Lung (tissue), 12 donors: ENCODE results near the gene DHODH. TPM values are rescaled to one million over a fixed set of nuclear protein-coding genes. Genes with fewer than 3 reads are reported as not detected.

Source experiments
- ATAC-seq: fragments of 200-7000 bp; cut with Tn5 transposase; one replicate; pipeline ENCODE4 v1.9.1; 2020; ENCODE audit warnings: moderate number of reproducible peaks; ENCODE audit not compliant: insufficient read depth, low FRiP score
- DNase-seq, 3 donors: peaks; one replicate each; pipeline ENCODE4 v3.0.0-alpha.2; 2013 to 2017
- H3K27ac ChIP-seq, 2 donors: one replicate each; pipeline ENCODE4 v1.5.1; 2013; ENCODE audit warnings: mild to moderate bottlenecking in 2 of 2, moderate library complexity in 2 of 2, control low read depth in 1 of 2, inconsistent platforms in 1 of 2, low read depth in 1 of 2, low read length in 1 of 2
- H3K27me3 ChIP-seq, 3 donors: one replicate each; pipeline ENCODE4 v1.5.1; 2013; ENCODE audit warnings: low read length in 2 of 3; ENCODE audit not compliant: control insufficient read depth in 3 of 3, insufficient read depth in 3 of 3
- H3K36me3 ChIP-seq, 4 donors: one replicate each; pipeline ENCODE4 v1.5.1; 2013; ENCODE audit warnings: low read length in 4 of 4, mild to moderate bottlenecking in 1 of 4, moderate library complexity in 1 of 4; ENCODE audit not compliant: control insufficient read depth in 4 of 4, insufficient read depth in 4 of 4
- H3K4me1 ChIP-seq, 5 donors: one replicate each; pipeline ENCODE4 v1.5.1; 2013; ENCODE audit warnings: low read length in 5 of 5, mild to moderate bottlenecking in 2 of 5, moderate library complexity in 1 of 5; ENCODE audit not compliant: control insufficient read depth in 5 of 5, insufficient read depth in 5 of 5
- H3K4me3 ChIP-seq: one replicate; pipeline ENCODE4 v1.5.1; 2013; ENCODE audit warnings: mild to moderate bottlenecking, control low read depth, moderate library complexity
- H3K9ac ChIP-seq, 2 donors: one replicate each; pipeline ENCODE4 v1.5.1; 2013; ENCODE audit warnings: low read length in 2 of 2, control low read depth in 1 of 2; ENCODE audit not compliant: insufficient read depth in 1 of 2
- H3K9me3 ChIP-seq, 4 donors: one replicate each; pipeline ENCODE4 v1.5.1; 2013; ENCODE audit warnings: low read length in 3 of 4, mild to moderate bottlenecking in 1 of 4, moderate library complexity in 1 of 4; ENCODE audit not compliant: control insufficient read depth in 4 of 4, insufficient read depth in 3 of 4
- CTCF ChIP-seq: IDR thresholded peaks from 2 replicates; pipeline ENCODE4 v1.5.1; 2012; ENCODE audit warnings: mild to moderate bottlenecking; ENCODE audit errors: control extremely low read depth, extremely low read depth
- WGBS, 2 donors: extraction: QIAGEN DNeasy Blood & Tissue Kit; methylation state at CpG; one replicate each; pipeline ENCODE4 v1.1.7; 2013; 5-methylcytosine and 5-hydroxymethylcytosine counted together
- polyA plus RNA-seq, 2 donors: library from polyadenylated mRNA; stranded (reverse); fragments of 200-250 nt; gene quantifications; one replicate each; pipeline ENCODE4 v1.2.1, GENCODE V29; 2013
- total RNA-seq, 2 donors: library from RNA; depleted of rRNA in 1 of 2; stranded (reverse); fragments of >200 nt in 1 of 2; gene quantifications; one replicate each; pipeline ENCODE4 v1.2.1, GENCODE V29; 2014 to 2021
- donor health status: control.
- donor health status: control.
- donor health status: Bipolar disorder and iron deficiency.
- donor health status: healthy.
- donor health status: DM: yes; HTN: yes; CAD: no.

DHODH gene
- total and polyA plus RNA-seq, 4 donors, result 8.4 to 14.0 (median 10.1) TPM

- Histone ChIP-seq H3K27ac (peak overlapping the region in 1 of 2 donors; percentile 69), H3K36me3 (peaks cover 3 to 12% (median 12%) of the 10 kb centered on the region in 4 donors), H3K4me1 (peaks cover 0 to 13% (median 0%) of the 10 kb centered on the region in 5 donors), H3K9me3 (no peaks in the 10 kb centered on the region), H3K27me3 (no peaks in the 10 kb centered on the region), H3K4me3 (no peak overlapping the region), H3K9ac (no peak overlapping the region)
- TF ChIP-seq CTCF, result no peak
- 89 to 92% methylated on average over 8 of the region's 8 CpGs for WGBS, 2 donors
- DNase-seq, result no peak
- ATAC-seq, result no peak
Measured at GRCh38 chr16:72014675-72015074, 6.1 kb downstream of the DHODH start.

- Histone ChIP-seq H3K27ac (no peak overlapping the region), H3K36me3 (peaks cover 3 to 12% (median 12%) of the 10 kb centered on the region in 4 donors), H3K9ac (no peak overlapping the region)
Measured at GRCh38 chr16:72015124-72015523, 6.6 kb downstream of the DHODH start.

GRCh38 chr16:72018470-72018869 is 9.9 kb downstream of the DHODH start:
- no peaks in the 10 kb centered on the region for H3K27me3 ChIP-seq
- ATAC-seq, result no peak
- 93 to 95% methylated on average over 9 of the region's 9 CpGs for WGBS, 2 donors
- no peak for DNase-seq
- H3K36me3 ChIP-seq, result peaks cover 4 to 26% (median 16%) of the 10 kb centered on the region in 4 donors
- TF ChIP-seq CTCF, result no peak
- H3K4me1 ChIP-seq, result peaks cover 0 to 13% (median 0%) of the 10 kb centered on the region in 5 donors
- H3K4me3 ChIP-seq, result no peak overlapping the region
- peak overlapping the region in 1 of 2 donors; percentile 27 for H3K27ac ChIP-seq
- H3K9me3 ChIP-seq, result no peaks in the 10 kb centered on the region
- H3K9ac ChIP-seq, result no peak overlapping the region

More at GRCh38 chr16:72015124-72015523, 6.6 kb downstream of the DHODH start:
- 84 to 86% methylated on average over 3 of the region's 3 CpGs for WGBS, 2 donors
- Histone ChIP-seq H3K27me3 (no peaks in the 10 kb centered on the region), H3K4me3 (no peak overlapping the region), H3K4me1 (peaks cover 0 to 13% (median 0%) of the 10 kb centered on the region in 5 donors), H3K9me3 (no peaks in the 10 kb centered on the region)
- no peak for TF ChIP-seq CTCF
- ATAC-seq (no peak), DNase-seq (no peak)

GRCh38 chr16:72021043-72021442 is 12.5 kb downstream of the DHODH start:
- no peak overlapping the region for H3K4me3 ChIP-seq
- ATAC-seq, result no peak
- peaks cover 12 to 34% (median 20%) of the 10 kb centered on the region in 4 donors for H3K36me3 ChIP-seq
- H3K27ac ChIP-seq, result no peak overlapping the region
- no peak for TF ChIP-seq CTCF
- peaks cover 0 to 6% (median 0%) of the 10 kb centered on the region in 5 donors for H3K4me1 ChIP-seq
- H3K9me3 ChIP-seq, result no peaks in the 10 kb centered on the region
- WGBS, 2 donors, result 89% methylated on average over 15 of the region's 15 CpGs
- no peak overlapping the region for H3K9ac ChIP-seq
- H3K27me3 ChIP-seq, result no peaks in the 10 kb centered on the region
- DNase-seq, result no peak
